AG08396 (cell line): Measurements from ENCODE around the gene LGALS3BP.
A peak's percentile ranks its signal among the peaks of the same experiment; 100 is the strongest.

Experiments used
- DNase-seq: peaks from one replicate; pipeline ENCODE4 v3.0.0; 2012; ENCODE audit warnings: low spot score, mixed read lengths

The LGALS3BP gene

DNA sequence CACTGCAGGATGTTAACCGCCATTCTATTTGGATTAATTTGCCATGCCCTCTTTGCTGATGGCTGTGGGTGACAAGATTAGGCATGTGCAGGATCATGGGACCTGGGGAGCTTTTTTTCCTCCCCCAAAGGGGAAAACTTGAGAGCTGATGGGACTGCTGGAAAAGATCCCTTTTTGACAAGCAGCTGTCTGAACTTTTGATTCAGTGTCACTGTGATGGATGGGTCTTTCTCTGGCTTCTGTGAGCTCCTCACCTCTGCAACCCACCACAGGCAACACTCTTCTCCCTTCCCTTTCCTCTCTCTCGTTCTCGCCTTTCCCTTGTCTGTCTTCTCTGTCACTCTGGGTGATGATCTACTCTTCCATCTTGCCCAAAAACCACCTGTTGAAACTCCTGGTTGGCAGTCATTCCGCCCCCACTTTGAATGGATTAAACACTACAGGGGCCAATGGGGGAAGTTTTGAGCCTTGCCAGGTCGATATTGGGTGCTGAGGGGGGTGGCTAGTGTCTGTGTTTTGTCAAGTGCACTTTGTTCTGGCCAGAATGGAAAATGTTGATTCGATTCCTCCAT, 32.9 kb upstream of the LGALS3BP start:
- DNase-seq, result no peak

DNA sequence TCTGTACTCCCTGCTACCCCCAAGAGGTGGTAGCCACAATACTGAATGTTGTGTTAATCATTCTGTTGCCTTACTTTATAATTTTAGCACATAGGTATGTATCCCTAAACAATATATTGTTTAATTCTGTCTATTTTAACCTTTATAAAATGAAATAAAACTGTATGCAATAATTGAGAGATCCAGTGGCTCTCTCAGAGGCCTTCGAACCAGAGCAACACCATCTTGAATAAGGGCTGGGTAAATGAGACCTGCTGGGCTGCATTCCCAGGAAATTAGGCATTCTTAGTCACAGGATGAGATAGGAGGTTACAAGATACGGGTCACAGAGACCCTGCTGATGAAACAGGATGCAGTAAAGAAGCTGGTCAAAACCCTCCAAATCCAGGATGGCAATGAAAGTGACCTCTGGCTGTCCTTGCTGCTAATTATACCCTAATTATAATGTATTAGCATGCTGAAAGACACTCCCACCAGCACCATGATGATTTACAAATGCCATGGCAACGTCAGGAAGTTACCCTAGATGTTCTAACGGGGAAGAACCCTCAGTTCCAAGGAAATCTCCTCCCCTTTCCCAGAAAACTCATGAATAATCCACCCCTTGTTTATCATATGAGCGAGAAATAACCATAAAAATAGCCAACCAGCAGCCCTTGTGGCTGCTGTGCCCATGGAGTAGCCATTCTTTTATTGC, 31.9 kb upstream of the LGALS3BP start:
- no peak for DNase-seq

- DNase-seq, result no peak
These were observed 30.6 kb upstream of the LGALS3BP start for GRCh38 chr17:79010304-79010646.

GRCh38 chr17:79009397-79010303, 29.9 kb upstream of the LGALS3BP start, which contains the start of gene CANT1:
CANT1 (minus strand) TSS chr17:79009764; CDS start chr17:78997622, 12,142 bp downstream.
- DNase-seq, result peak; percentile 100

DNA sequence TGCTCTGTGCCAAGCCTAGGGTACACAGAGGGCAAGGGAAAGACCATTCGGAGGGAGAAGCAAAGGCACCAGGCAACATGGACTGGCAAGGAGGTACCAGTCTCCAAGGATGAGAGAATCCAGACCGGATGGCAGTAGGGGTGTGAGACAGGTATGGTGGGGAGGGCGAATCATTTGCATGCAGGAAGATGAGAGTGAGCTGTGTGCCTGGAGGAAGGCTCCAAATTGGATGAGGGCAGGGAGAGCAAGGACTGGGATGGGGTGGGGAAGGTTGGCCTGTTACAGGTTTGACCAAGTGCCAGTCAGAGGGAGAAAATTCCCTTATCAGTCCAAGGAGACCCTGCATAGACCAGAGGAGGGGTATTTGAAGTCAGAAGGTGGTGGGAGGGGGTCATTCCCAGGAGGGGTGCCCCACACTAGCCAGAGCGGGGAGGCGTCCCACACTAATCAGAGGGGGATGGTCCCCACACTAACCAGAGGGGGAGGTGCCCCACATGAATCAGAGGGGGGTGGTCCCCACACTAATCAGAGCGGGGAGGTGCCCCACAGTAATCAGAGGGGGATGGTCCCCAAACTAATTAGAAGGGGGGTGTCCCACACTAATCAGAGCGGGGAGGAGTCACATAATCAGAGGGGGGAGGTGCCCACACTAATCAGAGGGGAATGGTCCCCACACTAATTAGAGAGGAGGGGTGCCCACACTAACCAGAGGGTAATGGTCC, 29.1 kb upstream of the LGALS3BP start:
- no peak for DNase-seq

DNA sequence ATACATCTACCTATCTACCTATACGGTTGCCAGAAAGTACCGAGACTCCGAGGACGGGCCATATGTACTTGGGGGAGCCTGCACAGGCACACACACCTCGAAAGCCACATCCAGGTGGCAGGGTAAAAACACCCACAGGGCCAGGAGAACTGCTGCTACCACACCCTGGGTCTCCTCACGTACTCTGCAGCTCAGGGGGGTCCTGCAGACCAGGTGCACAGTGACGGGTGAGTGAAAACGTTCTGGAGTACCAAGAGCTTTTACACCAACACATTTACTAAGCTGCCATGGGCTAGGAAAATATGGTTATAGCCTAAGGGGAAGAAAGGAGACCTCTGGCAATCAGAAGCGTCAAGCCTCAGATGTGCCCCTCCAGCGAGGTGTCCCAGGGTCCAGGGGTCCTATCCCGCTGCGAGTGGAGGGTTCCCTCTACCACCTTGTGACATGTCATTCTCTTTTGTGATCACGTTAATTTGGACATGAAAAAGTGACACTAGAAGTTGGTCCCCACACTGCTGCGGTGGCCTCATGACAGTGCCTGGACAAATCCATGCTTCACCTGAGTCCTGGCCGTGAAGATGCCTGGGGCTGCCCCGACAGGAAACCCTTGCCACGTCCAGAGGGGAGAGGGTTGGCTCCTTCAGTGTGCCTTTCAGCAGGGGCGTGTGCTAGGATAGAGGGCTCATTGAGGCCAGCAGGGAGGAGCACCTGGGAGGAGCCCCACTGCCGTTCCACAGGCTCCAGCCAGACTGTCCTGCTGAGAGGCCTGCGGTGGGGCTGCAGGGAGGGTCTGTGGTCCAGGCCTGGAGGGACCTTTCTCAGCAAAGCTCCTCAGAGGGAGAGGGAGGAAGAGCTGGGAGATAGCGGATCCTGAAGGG, 28.0 kb upstream of the LGALS3BP start:
- DNase-seq, result no peak

DNA sequence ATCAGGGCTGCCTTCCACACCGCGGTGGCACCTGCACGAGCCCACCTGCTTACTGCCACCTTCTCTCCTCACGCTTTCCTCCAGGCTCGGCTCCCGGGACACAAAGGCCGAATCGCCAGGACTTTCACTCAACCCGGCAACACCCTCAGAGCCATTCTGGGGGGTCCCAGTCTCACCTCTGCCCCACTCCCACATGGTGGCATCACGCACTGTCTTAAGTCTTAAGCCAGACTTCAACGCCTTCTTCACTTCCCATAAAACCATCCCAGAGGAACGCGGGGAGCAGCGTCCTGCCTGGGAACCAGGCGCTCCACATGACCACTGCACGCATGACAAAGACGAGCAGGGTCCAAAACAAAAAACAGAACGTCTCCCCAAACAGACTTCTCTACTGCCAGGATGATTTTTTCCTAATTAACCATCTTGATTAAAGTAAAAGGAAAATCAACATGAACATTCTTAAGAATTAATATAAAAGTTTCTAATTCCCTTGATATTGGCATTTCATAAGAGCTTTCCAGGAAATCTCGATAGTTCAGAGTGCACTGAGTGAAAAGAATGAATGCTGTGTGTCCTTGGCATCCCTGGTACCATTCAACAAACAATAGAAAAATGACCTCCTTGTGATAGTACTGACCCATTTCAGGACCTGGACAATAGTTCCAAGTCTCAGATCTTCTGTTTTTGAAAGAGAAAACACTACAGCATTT, 27.2 kb upstream of the LGALS3BP start:
- no peak for DNase-seq

- DNase-seq, result no peak
These were observed 26.3 kb upstream of the LGALS3BP start for GRCh38 chr17:79006046-79006445.

- DNase-seq, result no peak
These were observed 25.5 kb upstream of the LGALS3BP start for GRCh38 chr17:79005063-79005861.

- no peak for DNase-seq
These were observed 24.1 kb upstream of the LGALS3BP start for GRCh38 chr17:79003661-79004411.

DNA sequence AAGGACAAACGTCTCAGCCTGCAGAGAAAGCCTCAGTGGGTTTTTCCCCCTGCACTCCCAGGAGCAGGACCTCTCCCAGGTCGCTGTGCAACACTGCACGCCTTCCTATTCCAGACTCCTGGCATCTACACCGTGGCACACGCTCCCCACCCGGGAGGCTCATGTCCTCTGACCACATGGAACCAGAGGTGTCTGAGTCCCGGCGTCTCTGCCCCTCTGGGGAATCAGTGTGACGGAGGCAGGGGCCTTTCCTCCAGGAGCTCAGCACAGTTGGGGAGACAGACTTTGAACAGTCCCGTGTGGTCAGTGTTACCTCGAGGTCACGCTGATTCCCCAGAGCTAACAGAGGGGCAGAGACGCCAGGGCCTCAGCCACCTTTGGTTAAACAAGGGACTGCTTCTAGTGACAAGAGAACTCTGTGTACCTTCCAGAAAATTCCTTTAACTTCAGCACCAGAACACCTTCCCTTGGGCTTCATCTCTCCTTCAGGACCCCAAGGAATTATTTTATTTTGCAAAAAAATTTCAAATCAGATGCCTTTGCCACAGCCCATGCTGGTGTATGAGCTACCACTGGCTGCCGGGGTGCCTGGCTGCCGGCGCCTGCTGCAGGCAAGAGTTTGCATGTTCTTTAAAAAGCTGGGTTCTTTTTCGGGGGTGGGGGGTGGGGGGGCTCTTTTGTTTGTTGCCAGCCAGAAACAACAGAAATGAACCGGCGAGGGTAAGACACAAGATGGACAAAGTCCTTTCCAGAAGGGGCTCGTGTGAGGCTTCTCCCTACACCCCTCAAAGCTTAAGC, 23.3 kb upstream of the LGALS3BP start:
- DNase-seq, result no peak

- DNase-seq, result no peak
These were observed 22.6 kb upstream of the LGALS3BP start for GRCh38 chr17:79002291-79002690.

GRCh38 chr17:79001190-79002020, 21.7 kb upstream of the LGALS3BP start:
- DNase-seq, result no peak

DNA sequence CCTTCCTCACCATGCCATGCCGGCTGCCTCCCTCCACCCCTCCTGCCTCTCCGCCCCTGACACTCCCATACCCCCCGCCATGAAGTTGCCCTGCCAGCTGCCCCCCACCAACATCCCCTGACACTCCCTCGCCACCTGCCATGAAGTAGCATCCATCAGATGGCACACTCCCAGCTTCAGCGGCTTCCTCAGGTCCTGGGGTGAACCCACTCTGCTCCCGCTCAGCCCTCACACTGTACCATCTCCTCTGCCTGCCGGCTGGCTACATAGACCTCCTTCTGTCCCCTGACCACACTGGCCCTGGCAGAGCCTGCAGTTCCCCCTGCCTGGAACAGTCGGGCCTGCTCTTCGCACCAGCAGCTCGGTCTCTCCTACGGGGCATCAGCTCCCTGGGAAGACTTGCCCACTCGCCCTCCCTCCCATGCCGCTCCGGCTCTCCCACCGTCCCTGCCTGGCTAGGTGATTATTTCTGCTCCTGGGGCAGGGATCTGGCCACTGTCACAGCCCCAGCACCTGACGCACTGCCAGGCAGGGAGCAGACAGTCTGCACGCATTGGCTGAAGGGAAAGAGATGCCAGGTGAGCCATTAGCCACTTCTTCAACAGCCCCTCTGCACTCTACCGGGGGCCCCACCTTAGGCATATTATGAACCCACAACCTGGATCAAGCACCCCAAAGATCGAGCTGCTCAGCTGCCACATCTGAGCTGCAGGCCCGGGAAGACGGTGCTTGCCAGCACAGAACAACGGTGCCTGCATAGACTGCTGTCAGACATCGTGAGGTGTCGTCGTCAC, 20.9 kb upstream of the LGALS3BP start:
- DNase-seq, result no peak

DNA sequence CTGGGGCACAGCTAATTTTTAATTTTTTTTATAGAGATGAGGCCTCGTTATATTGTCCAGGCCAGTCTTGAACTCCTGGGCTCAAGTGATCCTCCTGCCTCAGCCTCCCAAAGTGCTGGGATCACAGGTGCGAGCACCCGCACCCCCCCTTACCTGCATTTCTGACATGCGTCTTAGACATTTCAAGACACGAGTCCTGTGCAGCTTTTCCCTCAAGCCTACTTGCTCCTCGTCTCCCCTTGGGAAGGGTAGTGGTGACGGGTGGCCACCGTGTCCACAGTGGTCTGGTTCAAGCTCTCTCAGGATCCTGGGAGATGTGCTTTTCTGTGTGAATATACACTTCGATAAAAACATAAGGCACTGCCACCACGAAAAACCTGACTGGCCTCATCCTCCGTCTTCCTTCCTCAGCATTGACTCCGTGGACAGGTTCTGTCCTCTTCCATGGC, 20.2 kb upstream of the LGALS3BP start:
- DNase-seq, result no peak

- no peak for DNase-seq
These were observed 19.5 kb upstream of the LGALS3BP start for GRCh38 chr17:78999056-78999768.
